Measurements from ENCODE around the gene TRIM16.
"Not testable (repeated sequence)": the region's sequence is repeated elsewhere in the genome, so short reads cannot be mapped to it uniquely, and the experiment has no call there.

Gene TRIM16

GRCh38 chr17:15642505-15643251 is 41.4 kb downstream of the TRIM16 start:
- H3K4me3 ChIP-seq; intact Hi-C loops (cut with DNase I; ENCODE audit: low total_unique reads); H3K27me3 ChIP-seq; H3K9me3 ChIP-seq; DNase-seq; H3K36me3 ChIP-seq: not testable (repeated sequence)
- Histone ChIP-seq H3K27ac (peak overlapping the region in 1 of 2 donors; percentile 44), H3K4me1 (peaks cover 0 to 15% (median 5%) of the 10 kb centered on the region in 4 donors)

GRCh38 chr17:15642014-15642413 is 42.1 kb downstream of the TRIM16 start:
- intact Hi-C loops (cut with DNase I; ENCODE audit: low total_unique reads); H3K4me3 ChIP-seq; H3K27ac ChIP-seq; H3K27me3 ChIP-seq; DNase-seq; H3K36me3 ChIP-seq; H3K9me3 ChIP-seq: not testable (repeated sequence)
- peaks cover 0 to 15% (median 5%) of the 10 kb centered on the region in 4 donors for H3K4me1 ChIP-seq

GRCh38 chr17:15630930-15631453 is 53.1 kb downstream of the TRIM16 start:
- H3K27me3 ChIP-seq; H3K27ac ChIP-seq; H3K4me3 ChIP-seq; intact Hi-C loops (cut with DNase I; ENCODE audit: low total_unique reads); H3K4me1 ChIP-seq; DNase-seq; H3K9me3 ChIP-seq: not testable (repeated sequence)
- H3K36me3 ChIP-seq = peaks cover 4 to 18% (median 4%) of the 10 kb centered on the region in 3 donors

- DNase-seq; H3K4me1 ChIP-seq; H3K4me3 ChIP-seq; H3K27ac ChIP-seq; intact Hi-C loops (cut with DNase I; ENCODE audit: low total_unique reads); H3K27me3 ChIP-seq; H3K9me3 ChIP-seq: not testable (repeated sequence)
- H3K36me3 ChIP-seq = peaks cover 4 to 18% (median 4%) of the 10 kb centered on the region in 3 donors
Measured at GRCh38 chr17:15629991-15630390, 54.1 kb downstream of the TRIM16 start.

- H3K4me1 ChIP-seq; H3K9me3 ChIP-seq; intact Hi-C loops (cut with DNase I; ENCODE audit: low total_unique reads); H3K36me3 ChIP-seq; H3K27ac ChIP-seq; H3K4me3 ChIP-seq; H3K27me3 ChIP-seq; DNase-seq: not testable (repeated sequence)
Measured at GRCh38 chr17:15623661-15624209, 60.4 kb downstream of the TRIM16 start.

GRCh38 chr17:15623255-15623654 is 60.9 kb downstream of the TRIM16 start:
- DNase-seq; H3K4me1 ChIP-seq; intact Hi-C loops (cut with DNase I; ENCODE audit: low total_unique reads); H3K27me3 ChIP-seq; H3K36me3 ChIP-seq; H3K4me3 ChIP-seq; H3K9me3 ChIP-seq; H3K27ac ChIP-seq: not testable (repeated sequence)

- H3K9me3 ChIP-seq; DNase-seq; intact Hi-C loops (cut with DNase I; ENCODE audit: low total_unique reads); H3K27me3 ChIP-seq; H3K36me3 ChIP-seq; H3K4me3 ChIP-seq; H3K4me1 ChIP-seq; H3K27ac ChIP-seq: not testable (repeated sequence)
Measured at GRCh38 chr17:15622124-15622523, 62.0 kb downstream of the TRIM16 start.

GRCh38 chr17:15619331-15620058 is 64.6 kb downstream of the TRIM16 start, which contains the start of gene FBXW10B:
TSS of gene FBXW10B (minus strand) at chr17:15619704. CDS start at chr17:15619512, 192 bp downstream.
- DNase-seq; H3K4me1 ChIP-seq; H3K36me3 ChIP-seq; intact Hi-C loops (cut with DNase I; ENCODE audit: low total_unique reads); H3K27me3 ChIP-seq; H3K9me3 ChIP-seq: not testable (repeated sequence)
- Histone ChIP-seq H3K27ac (peak within 1 kb of the TSS in 1 of 2 donors; percentile 59), H3K4me3 (peak within 1 kb of the TSS; percentile 35 to 39)

GRCh38 chr17:15616828-15617227 is 67.3 kb downstream of the TRIM16 start:
- H3K4me3 ChIP-seq; intact Hi-C loops (cut with DNase I; ENCODE audit: low total_unique reads); H3K9me3 ChIP-seq; DNase-seq; H3K36me3 ChIP-seq; H3K27me3 ChIP-seq; H3K27ac ChIP-seq; H3K4me1 ChIP-seq: not testable (repeated sequence)

GRCh38 chr17:15615850-15616249 is 68.3 kb downstream of the TRIM16 start:
- H3K4me3 ChIP-seq; H3K27ac ChIP-seq; H3K27me3 ChIP-seq; H3K36me3 ChIP-seq; DNase-seq; H3K9me3 ChIP-seq; H3K4me1 ChIP-seq; intact Hi-C loops (cut with DNase I; ENCODE audit: low total_unique reads): not testable (repeated sequence)

- intact Hi-C loops (cut with DNase I; ENCODE audit: low total_unique reads); H3K36me3 ChIP-seq; H3K27me3 ChIP-seq; H3K9me3 ChIP-seq; H3K4me3 ChIP-seq; DNase-seq; H3K4me1 ChIP-seq; H3K27ac ChIP-seq: not testable (repeated sequence)
Measured at GRCh38 chr17:15613111-15613510, 71.0 kb downstream of the TRIM16 start.

- H3K9me3 ChIP-seq; H3K4me1 ChIP-seq; H3K27ac ChIP-seq; intact Hi-C loops (cut with DNase I; ENCODE audit: low total_unique reads); DNase-seq; H3K27me3 ChIP-seq; H3K4me3 ChIP-seq; H3K36me3 ChIP-seq: not testable (repeated sequence)
Measured at GRCh38 chr17:15592960-15593359, 91.2 kb downstream of the TRIM16 start.

- DNase-seq; H3K27ac ChIP-seq; H3K9me3 ChIP-seq; H3K36me3 ChIP-seq; H3K27me3 ChIP-seq; intact Hi-C loops (cut with DNase I; ENCODE audit: low total_unique reads); H3K4me1 ChIP-seq; H3K4me3 ChIP-seq: not testable (repeated sequence)
Measured at GRCh38 chr17:15591986-15592385, 92.1 kb downstream of the TRIM16 start.

GRCh38 chr17:15590844-15591243 is 93.3 kb downstream of the TRIM16 start:
- H3K27ac ChIP-seq; H3K36me3 ChIP-seq; H3K27me3 ChIP-seq; H3K4me3 ChIP-seq; DNase-seq; intact Hi-C loops (cut with DNase I; ENCODE audit: low total_unique reads); H3K4me1 ChIP-seq; H3K9me3 ChIP-seq: not testable (repeated sequence)
